DMS114 treated with DMSO at 0.1 percent for 48 hours (cell line): ENCODE results near the gene DSCAM.
"Not testable (repeated sequence)": the region's sequence is repeated elsewhere in the genome, so short reads cannot be mapped to it uniquely, and the experiment has no call there.

Experiments
- DNase-seq: peaks from one replicate; lab custom pipeline; 2025; ENCODE audit not compliant: unreplicated experiment; lab: John Stamatoyannopoulos, UW

DSCAM gene

GRCh38 chr21:40070871-40071270 is 776.1 kb downstream of the DSCAM start:
- no peak for DNase-seq

DNA sequence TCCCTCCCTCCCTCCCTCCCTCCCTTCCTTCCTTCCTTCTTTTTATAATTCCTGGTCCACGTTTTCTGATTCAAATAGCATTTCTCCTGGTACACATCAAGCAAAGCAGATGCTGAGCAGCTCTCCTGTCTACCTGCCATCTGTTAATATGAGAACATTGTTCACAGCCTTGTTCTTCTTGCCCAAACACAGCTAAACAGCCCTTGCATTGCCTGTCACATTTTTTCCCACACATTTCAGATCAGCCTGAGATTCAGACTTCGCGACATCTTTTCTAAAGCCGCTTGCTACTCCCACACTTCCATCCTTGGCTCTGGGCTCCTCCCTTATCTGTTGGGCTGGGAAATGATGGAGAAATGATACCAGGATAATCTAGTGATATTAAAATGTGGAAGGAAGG is 779.2 kb downstream of the DSCAM start:
- DNase-seq: no peak

- DNase-seq: no peak
Measured at GRCh38 chr21:40066221-40066620, 780.7 kb downstream of the DSCAM start.

GRCh38 chr21:40060083-40060677 is 786.8 kb downstream of the DSCAM start:
- no peak for DNase-seq

DNA sequence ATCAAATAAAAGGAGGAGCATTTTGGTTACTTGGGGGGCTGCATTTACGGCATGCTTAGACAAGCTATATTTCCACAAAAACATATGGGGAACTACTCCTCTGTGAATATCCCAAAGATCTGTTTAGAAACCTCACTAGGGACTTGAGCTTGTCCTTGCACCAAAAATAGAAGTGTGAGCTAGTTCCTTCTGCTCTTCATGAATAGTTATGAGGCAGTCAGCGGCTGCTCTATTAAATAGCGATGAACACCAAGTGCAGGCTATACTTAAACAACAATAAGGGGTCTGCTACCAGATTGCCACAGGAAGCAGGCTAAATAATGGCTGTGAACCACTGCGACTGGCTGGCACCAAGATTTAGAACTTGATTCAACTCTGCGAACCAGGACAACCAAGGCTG is 789.6 kb downstream of the DSCAM start:
- DNase-seq: no peak

GRCh38 chr21:40056031-40056430 is 790.9 kb downstream of the DSCAM start:
- no peak for DNase-seq

DNA sequence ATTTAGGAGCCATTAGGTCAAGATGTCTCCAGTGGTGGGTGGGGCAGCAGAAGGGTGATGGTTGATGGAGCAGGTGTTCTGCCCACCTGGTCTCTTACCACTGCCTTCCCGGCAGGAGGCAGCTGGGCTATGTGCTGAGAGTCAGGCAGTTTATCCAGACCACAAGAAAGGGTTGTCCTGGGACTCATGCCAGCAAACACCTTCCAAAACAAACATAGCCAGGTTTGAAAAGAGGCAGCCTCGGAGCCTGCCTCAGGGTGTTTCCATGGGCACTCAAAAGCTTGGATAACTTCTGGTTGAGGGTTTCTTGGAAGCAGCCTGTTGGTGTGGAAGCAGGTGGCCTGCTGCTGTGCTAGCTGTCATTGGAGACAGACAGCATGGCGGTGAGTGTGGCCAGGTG is 792.6 kb downstream of the DSCAM start:
- no peak for DNase-seq

GRCh38 chr21:40053007-40053406 is 794.0 kb downstream of the DSCAM start:
- DNase-seq: no peak

- no peak for DNase-seq
Measured at GRCh38 chr21:40052276-40052675, 794.7 kb downstream of the DSCAM start.

DNA sequence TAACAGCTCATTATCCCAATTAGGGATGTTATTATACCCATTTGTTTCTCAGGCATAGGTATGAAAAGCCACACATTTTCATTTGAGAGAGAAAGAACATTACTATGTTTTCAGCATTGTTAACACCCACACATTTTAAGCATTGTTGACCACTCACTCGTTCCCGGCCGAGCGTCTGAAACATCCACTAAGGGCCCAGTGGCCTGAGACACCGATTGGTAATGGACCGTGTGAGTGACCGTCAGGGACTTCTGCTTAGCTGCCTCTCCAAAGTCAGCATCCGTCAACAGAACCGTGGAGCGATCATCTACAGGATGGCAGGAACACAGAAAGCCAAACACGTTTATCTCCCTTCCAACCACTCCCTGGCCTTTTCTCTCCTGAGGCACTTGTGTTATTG is 795.2 kb downstream of the DSCAM start:
- no peak for DNase-seq

GRCh38 chr21:40049931-40050290 is 797.0 kb downstream of the DSCAM start:
- DNase-seq: no peak

DNA sequence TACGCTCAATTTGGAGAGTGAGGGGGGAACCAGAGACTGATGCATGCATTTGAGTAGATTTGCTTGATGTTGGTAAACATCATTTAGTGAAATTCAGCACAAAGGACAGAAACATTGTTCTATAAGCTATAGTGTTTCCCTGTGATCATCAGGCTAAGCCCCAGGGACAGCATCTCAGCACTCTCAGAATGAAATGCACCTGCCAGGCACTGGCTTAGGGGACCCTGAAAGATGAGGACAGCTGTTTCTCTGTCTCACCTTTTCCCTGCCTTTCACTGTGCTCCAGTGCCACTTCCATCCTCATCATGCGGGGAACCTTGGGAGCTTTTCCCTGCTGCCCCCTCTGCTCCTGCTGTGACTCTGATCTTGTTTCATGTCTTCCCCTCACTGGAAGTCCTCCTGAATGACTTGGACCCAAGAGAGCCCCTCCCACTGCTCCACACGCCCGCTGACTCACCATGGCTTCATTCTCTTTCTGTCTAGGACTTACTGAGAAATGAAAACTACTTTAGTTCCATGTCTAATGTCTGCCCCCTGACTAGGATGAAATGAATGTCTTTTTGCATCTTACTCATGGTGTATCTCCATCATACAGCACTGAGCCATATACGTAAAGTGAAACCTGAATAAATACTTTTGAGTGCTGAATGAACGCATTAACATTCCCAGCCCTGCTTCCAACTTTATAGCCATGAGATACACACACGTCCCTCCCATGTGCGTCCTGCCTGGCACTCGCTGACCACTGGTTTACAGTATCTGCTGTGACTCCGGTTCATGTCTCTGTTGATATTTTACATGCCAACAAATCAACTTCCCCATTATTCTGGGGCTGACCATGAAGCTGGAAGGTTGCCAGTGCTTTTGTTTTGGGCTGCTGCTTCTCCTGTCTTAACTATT is 797.7 kb downstream of the DSCAM start:
- DNase-seq: no peak

- DNase-seq: no peak
Measured at GRCh38 chr21:40047993-40048730, 798.8 kb downstream of the DSCAM start.

- no peak for DNase-seq
Measured at GRCh38 chr21:40047211-40047610, 799.7 kb downstream of the DSCAM start.

DNA sequence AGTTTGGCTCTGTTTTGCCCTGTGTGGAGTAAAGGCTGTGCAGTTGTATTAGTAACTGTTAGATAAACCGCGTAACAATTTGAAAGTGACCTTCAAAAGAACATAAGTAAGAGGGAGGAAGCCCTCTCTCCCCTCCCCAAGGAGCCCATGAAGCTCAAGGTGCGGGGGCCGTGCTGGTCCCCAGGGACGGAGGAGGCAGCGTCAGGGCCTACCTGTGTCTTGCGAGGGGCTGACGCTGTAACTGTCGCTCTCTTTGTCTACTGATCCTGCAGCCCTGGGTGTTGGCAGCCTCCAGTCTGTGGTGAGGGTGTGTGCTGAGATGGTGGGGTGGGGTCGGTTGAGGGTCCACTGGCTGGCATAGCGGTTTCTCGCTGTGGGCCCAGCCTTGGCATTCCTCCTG is 803.1 kb downstream of the DSCAM start:
- DNase-seq: no peak

- DNase-seq: no peak
Measured at GRCh38 chr21:40043423-40043822, 803.5 kb downstream of the DSCAM start.

DNA sequence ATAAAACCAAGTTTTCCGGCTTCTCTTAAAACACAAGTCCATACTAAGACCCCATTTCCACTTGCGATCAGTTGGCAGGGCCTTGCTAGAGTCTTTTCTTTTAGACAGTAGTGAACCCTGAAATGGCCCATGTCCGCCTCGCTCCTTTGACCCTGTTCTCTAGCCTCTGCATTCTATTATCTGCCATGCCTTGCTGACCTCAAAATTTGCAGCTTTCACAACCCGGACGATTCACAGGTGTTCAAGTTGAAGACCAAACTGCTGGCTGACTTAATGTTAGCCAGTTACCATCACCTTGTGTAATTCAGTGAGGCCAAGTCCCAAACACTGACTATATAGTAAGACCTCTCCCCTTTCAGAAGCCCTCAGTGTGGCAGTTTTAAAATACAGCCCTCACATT is 805.5 kb downstream of the DSCAM start:
- DNase-seq: no peak

DNA sequence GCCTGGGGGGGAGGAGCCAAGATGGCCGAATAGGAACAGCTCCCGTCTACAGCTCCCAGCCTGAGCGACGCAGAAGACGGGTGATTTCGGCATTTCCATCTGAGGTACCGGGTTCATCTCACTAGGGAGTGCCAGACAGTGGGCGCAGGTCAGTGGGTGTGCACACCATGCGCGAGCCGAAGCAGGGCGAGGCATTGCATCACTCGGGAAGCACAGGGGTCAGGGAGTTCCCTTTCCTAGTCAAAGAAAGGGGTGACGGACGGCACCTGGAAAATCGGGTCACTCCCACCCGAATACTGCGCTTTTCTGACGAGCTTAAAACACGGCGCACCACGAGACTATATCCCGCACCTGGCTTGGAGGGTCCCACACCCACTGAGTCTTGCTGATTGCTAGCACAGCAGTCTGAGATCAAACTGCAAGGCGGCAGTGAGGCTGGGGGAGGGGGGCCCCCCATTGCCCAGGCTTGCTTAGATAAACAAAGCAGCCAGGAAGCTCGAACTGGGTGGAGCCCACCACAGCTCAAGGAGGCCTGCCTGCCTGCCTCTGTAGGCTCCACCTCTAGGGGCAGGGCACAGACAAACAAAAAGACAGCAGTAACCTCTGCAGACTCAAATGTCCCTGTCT is 813.7 kb downstream of the DSCAM start:
- DNase-seq: not testable (repeated sequence)

- DNase-seq: no peak
Measured at GRCh38 chr21:40029888-40030287, 817.1 kb downstream of the DSCAM start.

- not testable (repeated sequence) for DNase-seq
Measured at GRCh38 chr21:40028393-40028792, 818.6 kb downstream of the DSCAM start.

DNA sequence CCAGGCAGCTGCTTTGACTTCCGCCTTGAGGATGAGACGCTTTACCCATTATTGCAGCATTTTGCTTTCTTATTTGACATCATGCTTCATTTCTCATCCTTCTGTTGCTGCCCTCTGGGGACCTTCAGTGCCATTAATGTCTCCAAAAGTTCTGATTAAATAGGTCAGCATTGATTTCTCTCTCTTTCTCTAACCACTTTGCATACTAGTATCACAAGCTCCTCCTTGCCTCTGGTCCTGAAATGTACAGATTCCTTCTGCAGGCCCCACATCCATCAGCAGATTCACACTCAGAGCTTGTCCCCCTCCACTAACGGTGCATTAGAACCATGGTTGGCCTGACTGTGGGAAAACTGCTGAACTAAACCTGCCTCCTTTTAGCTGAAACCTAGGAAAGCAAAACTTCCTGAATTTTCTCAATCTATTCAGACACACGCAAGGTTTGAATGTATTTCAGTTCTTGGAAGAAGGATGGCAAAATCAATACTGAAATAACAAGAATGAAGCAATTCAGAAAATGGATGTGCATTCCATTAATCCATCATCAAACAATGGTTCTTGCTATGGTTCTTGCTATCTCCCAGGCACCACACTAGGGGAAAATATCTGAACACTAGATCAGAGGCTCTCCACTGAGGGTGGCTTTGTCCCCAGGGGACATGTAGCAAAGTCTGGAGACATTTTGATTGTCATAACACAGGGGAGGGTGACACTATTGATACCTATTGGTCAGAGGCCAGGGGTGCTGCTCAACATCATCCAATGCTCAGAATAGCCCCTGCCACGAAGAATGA is 825.2 kb downstream of the DSCAM start:
- no peak for DNase-seq
